GM19438 (cell line): ENCODE measurements around the gene L3MBTL1.

Experiments used
- ATAC-seq: cut with Tn5 transposase; IDR thresholded peaks from one replicate; pipeline ENCODE4 v1.9.1; 2021; ENCODE audit warnings: low read depth; ENCODE audit not compliant: unreplicated experiment

Gene L3MBTL1

DNA sequence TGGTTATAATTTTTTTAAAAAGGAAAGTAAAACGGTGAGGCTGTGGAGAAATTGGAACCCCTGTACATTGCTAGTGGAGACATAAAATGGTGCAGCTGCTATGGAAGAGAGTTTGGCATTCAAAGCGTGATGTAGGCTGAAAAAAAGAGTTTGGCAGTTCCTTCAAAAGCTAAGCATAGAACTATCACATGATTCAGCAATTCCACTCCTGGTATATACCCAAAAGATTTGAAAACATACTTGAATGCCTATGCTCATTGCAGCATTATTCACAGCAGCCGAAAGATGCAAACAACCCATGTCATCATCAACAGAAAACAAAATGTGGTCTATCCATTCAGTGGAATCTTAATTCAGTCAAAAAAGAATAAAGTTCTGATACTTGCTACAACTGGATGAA, 46.9 kb downstream of the L3MBTL1 start:
- no peak for ATAC-seq

GRCh38 chr20:43558412-43559146, 51.1 kb downstream of the L3MBTL1 start, which contains the start of gene SGK2:
TSS of gene SGK2 (plus strand) at chr20:43559027. CDS start at chr20:43566496, 7,469 bp downstream.
- ATAC-seq: no peak

- ATAC-seq: no peak
Observed at GRCh38 chr20:43559147-43559987, 51.9 kb downstream of the L3MBTL1 start.

DNA sequence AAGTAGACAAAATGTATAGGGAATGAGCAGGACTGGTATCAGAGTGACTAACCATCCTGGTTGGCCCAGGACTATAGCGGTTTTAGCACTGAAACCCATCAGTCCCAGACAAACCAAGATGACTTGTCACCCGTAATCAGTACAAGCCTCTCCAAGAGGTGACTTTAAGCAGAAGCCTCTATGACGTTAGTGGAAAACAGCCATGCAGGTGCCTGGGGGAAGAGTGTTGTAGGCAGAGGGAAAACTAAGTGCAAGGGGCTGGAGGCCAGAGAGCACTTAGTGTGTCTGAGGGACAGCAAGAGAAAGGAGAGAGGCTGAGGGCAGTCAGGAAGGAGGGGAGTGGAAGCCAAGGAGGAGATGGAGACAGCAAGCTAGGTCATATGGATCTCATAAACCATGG, 53.5 kb downstream of the L3MBTL1 start:
- ATAC-seq: no peak

DNA sequence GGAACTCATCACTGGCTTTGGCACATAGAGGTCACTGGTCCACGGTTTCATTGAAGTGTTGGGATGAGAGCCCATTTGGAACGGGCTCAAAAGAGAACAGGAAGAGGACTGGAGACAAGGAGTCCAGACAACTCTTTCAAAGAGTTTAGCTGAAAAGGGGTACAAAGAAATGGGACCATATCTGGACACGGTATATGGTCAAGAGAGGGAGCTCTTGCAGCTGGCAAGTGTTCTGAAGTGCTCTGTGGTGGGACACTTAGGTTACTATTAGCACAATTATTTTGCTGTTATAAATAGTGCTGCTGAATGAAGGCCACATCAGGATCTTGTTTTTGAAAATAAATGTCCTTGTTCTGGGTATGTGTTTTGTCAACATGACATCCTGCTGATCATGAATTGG, 55.9 kb downstream of the L3MBTL1 start:
- no peak for ATAC-seq

DNA sequence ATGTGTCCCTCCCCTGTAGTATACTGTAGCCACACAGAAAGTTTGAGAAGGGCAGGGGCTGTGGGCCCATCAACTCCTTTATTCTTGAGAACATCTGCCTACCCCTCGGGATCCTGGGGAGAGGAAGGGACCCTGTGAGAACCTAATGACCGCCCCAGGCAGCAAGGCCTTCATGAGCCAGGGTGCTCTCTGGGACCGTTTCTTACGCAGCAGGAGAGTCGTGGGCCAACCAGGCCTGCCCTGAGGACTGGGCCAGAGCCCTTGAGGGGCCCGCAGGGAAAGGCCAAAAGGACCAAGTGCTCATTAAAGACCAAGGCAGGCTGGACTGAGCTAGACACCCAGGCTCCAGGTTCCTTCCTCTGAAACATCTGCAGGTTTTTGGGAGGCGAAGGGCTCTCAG, 56.5 kb downstream of the L3MBTL1 start:
- ATAC-seq: no peak

GRCh38 chr20:43564455-43564854, 57.0 kb downstream of the L3MBTL1 start:
- no peak for ATAC-seq

- ATAC-seq: no peak
Observed at GRCh38 chr20:43564993-43565757, 57.7 kb downstream of the L3MBTL1 start.

DNA sequence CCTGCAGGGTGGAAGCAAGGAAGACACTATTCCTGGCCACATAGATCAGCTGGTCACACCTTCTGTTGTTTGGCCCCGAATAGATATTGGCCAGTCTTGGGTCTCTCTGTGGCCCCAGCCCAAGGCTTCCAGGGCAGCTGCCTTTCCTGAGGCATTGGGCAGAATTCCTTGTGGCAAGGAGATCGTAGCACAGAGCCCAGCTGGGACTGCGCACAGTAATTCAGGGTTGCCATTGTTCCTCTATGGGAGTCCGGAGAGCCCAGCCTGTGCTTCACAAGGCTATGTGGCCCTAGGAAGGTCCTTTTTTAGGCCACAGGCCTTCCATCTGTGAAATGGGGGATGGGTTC, 58.2 kb downstream of the L3MBTL1 start:
- no peak for ATAC-seq

DNA sequence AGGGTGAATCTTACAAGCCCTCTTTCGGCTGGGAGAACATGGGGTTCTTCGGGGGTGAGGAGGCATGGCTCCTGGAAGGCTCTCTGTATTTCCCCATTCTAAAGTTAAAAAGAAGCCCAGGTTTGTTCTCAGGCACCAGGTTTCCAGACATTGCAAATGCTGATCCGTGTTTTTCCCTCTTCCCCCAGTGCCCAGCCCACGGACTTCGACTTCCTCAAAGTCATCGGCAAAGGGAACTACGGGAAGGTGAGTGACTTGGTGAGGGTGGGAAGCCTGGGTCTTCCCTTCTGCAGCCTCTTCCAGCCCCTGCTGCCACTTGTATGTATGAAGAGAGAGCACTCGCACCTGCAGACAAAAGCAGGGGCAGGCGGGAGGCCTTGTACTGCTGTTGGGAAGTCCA, 60.0 kb downstream of the L3MBTL1 start:
- ATAC-seq: no peak

- no peak for ATAC-seq
Observed at GRCh38 chr20:43568706-43569105, 61.2 kb downstream of the L3MBTL1 start.

DNA sequence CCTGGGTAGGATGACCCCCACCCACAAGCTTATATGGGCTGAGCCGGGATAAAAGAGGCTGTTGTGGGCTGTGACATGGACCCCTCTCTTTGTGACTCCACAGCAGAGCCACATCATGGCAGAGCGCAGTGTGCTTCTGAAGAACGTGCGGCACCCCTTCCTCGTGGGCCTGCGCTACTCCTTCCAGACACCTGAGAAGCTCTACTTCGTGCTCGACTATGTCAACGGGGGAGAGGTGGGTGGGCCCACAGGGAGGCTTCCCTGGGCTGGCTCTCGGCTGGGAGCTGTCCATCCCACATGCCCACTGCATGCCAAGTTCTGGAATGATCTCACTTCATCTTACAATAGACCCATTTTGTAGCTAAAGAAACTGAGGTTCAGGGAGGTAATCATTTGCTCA, 61.8 kb downstream of the L3MBTL1 start:
- no peak for ATAC-seq

- ATAC-seq: no peak
Observed at GRCh38 chr20:43570496-43570895, 63.0 kb downstream of the L3MBTL1 start.

DNA sequence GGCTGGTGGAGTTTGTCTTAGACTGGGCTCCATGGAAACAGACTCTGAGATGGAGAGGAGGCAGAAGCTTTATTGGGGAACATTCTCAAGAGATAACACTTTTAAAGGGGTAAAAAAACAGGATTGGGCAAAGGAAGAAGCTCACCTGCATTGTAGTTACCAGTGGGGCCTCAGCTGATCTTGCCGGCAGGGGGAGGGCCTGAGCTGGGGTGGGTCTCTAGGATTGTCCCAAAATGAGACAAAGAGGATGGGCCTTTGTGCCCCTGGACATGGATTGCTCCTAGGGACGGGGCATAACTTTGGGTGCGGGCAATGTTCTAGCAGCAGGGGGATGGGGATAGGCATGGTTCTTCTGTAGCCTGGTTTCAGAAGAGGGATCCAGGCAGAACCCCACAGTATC, 63.8 kb downstream of the L3MBTL1 start:
- no peak for ATAC-seq

DNA sequence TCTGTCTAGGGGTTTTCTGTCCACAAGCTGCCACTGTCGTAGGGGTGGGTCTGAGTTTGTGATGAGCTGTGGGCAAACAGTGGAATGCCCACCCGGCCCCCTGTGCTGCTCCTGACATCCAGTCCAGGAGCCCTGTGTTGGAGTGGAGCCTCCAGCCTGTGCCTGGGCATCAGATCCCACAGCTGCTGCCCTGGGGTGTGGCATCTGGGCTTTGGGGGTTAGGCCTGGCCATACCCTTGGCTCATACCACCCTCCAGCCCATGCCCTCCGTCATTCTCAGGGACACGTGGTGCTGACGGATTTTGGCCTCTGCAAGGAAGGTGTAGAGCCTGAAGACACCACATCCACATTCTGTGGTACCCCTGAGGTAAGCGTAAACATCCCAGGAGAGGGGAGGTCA, 64.3 kb downstream of the L3MBTL1 start:
- no peak for ATAC-seq

DNA sequence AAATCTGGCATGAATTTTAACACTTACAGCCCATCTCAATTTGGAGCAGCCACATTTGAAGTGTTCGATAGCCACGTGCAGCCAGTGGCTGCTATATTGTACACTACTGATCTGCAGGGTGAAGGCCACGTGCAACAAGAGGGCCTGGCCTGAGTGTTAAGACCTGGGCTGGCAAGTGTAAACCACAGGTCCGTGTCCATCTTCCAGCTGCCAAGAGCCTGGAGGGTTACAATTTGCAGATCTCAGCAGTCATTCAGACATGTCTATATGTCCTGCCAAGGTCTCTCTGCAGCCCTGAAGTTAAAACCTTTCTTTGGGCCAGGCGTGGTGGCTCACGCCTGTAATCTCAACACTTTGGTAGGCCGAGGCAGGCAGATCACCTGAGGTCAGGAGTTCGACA, 65.4 kb downstream of the L3MBTL1 start:
- ATAC-seq: no peak

- ATAC-seq: no peak
Observed at GRCh38 chr20:43576108-43576507, 68.6 kb downstream of the L3MBTL1 start.

DNA sequence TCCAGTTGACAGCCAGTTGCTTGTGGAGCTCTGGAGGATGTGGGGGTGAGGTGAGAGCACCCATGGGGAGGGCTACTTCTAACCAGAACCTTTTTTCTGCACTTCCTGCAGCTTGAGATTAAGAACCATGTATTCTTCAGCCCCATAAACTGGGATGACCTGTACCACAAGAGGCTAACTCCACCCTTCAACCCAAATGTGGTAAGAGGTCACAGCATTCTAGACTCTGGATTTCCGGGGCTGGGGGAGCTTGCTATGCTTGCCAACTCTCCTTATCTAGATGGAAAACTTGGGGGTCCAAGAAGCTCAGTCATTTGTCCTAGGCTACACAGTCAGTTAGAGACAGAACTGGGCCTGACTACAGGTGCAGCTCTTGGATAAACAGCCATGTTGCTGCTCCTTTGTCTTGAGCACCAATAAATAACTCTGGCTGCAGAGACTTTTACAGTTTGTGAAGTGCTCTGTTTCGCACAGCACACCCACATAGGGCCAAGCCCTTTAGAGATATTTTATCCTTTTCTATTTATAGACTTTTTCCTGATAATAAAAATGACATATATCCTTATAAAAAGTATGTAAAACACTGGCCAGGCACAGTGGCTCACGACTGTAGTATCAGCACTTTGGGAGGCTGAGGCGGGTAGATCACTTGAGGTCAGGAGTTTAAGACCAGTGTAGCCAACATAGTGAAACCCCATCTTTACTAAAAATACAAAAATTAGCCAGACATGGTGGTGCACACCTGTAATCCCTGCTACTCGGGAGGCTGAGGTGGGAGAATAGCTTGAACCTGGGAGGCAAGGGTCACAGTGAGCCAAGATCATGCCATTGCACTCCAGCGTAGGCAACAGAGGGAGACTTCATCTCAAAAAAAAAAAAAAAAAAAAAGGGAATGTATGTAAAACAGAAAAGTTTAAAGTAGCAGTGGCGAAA, 72.6 kb downstream of the L3MBTL1 start:
- ATAC-seq: no peak

DNA sequence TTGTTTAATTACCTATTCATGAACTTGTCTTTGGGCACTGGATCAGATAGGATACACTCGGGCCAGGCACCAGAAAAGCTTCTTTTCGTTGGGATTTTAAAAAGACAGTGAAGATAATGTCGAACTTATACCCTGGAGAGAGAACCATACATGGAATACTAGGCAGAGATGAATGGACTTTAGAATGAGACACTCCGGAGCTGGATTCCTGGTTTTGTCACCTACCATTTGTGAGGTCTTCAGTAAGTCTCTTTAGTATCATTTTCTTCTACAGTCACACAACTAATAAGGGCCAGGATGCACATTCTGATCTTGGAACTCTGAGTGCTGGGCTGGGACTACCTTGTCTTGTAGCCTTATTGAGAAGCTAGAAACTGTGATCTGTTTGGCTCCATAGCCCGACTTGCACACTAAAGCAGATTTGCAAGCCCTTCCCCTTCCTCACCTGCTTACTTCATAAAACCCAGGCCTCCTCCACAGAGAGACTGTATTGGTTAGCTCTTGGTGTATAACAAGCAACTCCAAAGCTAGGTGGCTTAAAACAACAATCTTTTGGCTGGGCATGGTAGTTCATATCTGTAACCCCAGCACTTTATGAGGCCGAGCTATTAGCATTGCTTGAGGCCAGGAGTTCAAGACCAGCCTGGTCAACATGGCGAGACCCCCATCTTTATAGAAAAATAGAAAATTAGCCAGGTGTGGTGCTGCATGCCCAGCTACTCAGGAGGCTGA, 75.8 kb downstream of the L3MBTL1 start:
- no peak for ATAC-seq
